Natural killer cell (primary cell): Measurements from ENCODE around the gene MT1E. TPM values are rescaled to one million over a fixed set of nuclear protein-coding genes. Genes with fewer than 3 reads are reported as not detected.

Experiments
- ATAC-seq, 3 donors: fragments of 150-1000 bp in 2 of 3; fragments of 200-7000 bp in 1 of 3; cut with Tn5 transposase; 1 replicate in 1 of 3; 2 replicates in 2 of 3; pipeline ENCODE4 v1.10.0; 2021; ENCODE audit warnings: mild to moderate bottlenecking in 2 of 3, moderate library complexity in 2 of 3
- DNase-seq, 2 donors: peaks; one replicate each; pipeline versions ENCODE4 v3.0.0 to v3.0.0-alpha.2; 2013 to 2021; ENCODE audit warnings: mixed read lengths in 1 of 2
- H3K27ac ChIP-seq: one replicate; pipeline ENCODE4 v1.5.1; 2013; ENCODE audit warnings: mild to moderate bottlenecking, low read length
- H3K27me3 ChIP-seq: one replicate; pipeline ENCODE4 v1.6.1; 2013; ENCODE audit warnings: low read length; ENCODE audit not compliant: control insufficient read depth, insufficient read depth
- H3K36me3 ChIP-seq: one replicate; pipeline ENCODE4 v1.6.1; 2013; ENCODE audit warnings: low read length; ENCODE audit not compliant: control insufficient read depth, insufficient read depth
- H3K4me1 ChIP-seq: one replicate; pipeline ENCODE4 v1.6.1; 2013; ENCODE audit warnings: low read length; ENCODE audit not compliant: control insufficient read depth, insufficient read depth
- H3K4me3 ChIP-seq: one replicate; pipeline ENCODE4 v1.5.1; 2013; ENCODE audit warnings: low read length
- H3K9me3 ChIP-seq: one replicate; pipeline ENCODE4 v1.6.1; 2013; ENCODE audit warnings: low read length; ENCODE audit not compliant: control insufficient read depth, insufficient read depth
- H3K27ac Mint-ChIP-seq, 2 donors: one replicate each; pipeline ENCODE4 v1.8.0; 2022; ENCODE audit warnings: mild to moderate bottlenecking in 2 of 2, mixed read lengths in 2 of 2, moderate library complexity in 1 of 2
- H3K27me3 Mint-ChIP-seq, 2 donors: one replicate each; pipeline ENCODE4 v1.8.0; 2022; ENCODE audit warnings: low read depth in 2 of 2, mixed read lengths in 2 of 2
- H3K36me3 Mint-ChIP-seq: one replicate; pipeline ENCODE4 v1.8.0; 2022; ENCODE audit warnings: mixed read lengths
- H3K4me1 Mint-ChIP-seq, 2 donors: one replicate each; pipeline ENCODE4 v1.8.0; 2022; ENCODE audit warnings: mixed read lengths in 2 of 2
- H3K4me3 Mint-ChIP-seq: one replicate; pipeline ENCODE4 v1.8.0; 2022; ENCODE audit warnings: mild to moderate bottlenecking, moderate library complexity, mixed read lengths
- H3K9me3 Mint-ChIP-seq, 2 donors: one replicate each; pipeline ENCODE4 v1.8.0; 2022; ENCODE audit warnings: mixed read lengths in 2 of 2
- WGBS: methylation state at CpG from one replicate; pipeline ENCODE4 v1.1.7; 2013; ENCODE audit warnings: missing lambda C conversion rate; ENCODE audit not compliant: insufficient coverage; 5-methylcytosine and 5-hydroxymethylcytosine counted together
- intact Hi-C: fragments of 100-400 bp; cut with micrococcal nuclease; formaldehyde crosslinking; loops from one replicate; pipeline ENCODE4 v1.14.2; 2022
- total RNA-seq, 4 donors: library from RNA; stranded (reverse); fragments of 120-200 nt in 1 of 4; gene quantifications; one replicate each; pipeline versions ENCODE4 v1.2.3 to v1.2.4, GENCODE V29; 2013 to 2022
- TF ChIP-seq, protein P1 (sequence below): fragments of 200-600 bp; IDR thresholded peaks from one replicate; pipeline ENCODE4 v1.8.0; 2022; ENCODE audit warnings: antibody characterized with exemption

The MT1E gene
- total RNA-seq, 3 donors from 2014 or later (not counting 1 experiment from before 2014, with no cell fraction given): 0.40 to 3.2 TPM; not detected in 1

DNA sequence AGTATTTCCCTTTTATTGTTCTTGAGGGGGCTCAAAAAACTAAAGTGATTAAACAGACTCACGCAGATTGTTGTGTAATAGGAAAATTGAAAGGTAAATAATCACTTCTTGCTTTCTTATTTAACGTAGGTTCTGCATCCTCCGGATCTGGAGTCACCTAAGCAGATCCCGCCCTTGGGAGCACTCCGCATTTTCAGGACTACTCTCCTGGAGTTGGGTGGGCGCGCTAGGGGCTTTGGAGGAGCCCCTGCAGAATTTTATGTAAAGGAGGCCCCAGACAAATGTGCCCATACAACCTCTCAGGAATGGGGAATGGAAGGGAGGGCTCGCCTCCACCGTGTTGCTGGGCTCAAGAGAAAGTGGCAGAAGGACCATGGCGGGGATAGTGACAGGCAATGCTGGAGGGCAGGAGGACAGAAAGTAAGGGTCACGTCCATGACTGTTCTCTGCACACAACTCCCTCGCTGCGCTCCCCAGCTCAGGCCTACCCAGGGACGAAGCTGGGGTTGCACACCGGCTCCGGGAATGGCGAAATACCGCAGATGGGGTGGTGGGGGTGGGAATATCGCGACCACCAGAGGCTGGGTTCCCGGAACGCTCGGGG is 8.9 kb upstream of the MT1E start:
- 52% methylated on average over 23 of the region's 23 CpGs for whole genome bisulfite sequencing

DNA sequence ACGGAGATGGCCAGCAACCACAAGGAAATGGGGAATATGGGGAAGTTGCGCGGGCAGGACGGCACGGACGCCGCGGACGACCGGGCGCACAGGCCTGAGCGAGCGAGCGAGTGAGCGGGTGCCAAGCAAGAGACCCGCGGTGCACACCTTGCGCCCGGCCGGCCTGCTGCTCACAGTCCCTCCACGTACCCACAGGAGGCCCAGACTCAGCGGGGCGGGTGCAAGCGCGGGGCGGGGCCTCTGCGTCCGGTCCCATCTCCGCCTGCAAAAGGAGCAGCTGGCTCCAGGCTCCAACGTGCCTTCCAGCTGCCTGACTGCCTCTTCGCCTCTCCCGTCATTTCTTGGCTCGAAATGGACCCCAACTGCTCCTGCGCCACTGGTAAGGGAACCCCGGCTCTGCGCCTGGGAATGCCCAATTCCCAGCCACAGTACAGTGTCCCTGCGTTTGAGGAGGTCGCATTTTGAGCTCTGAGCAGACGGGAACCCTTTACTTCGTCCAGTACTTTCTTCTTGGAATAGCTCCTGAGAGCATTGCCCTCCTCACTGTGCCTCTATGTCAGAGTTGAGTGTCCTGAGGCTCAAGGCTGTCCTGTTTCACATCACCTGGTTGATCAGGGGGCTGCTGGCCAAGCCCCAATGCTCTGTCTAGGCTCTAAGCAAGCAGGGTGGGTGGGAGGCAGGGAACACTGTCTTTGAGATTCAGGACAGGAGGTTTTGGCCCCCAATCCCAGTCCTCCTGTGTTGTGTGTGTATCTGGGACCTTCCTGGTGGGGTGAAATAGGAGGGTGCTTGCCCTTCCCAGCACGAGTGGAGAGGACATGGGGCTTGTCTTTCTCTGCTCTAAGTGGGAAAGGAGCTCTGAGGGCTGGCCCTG is 8.1 kb upstream of the MT1E start:
- H3K27ac Mint-ChIP-seq: no peak overlapping the region
- ATAC-seq: peak; percentile 53 to 90 (median 55)
- peaks cover 10% of the 10 kb centered on the region for H3K27me3 ChIP-seq
- H3K9me3 ChIP-seq: no peaks in the 10 kb centered on the region
- H3K27me3 Mint-ChIP-seq: peaks cover 19 to 37% of the 10 kb centered on the region in 2 donors
- WGBS: 8% methylated on average over 41 of the region's 41 CpGs
- peaks cover 0 to 10% of the 10 kb centered on the region in 2 donors for H3K4me1 Mint-ChIP-seq
- H3K4me1 ChIP-seq: peaks cover 11% of the 10 kb centered on the region
- H3K27ac ChIP-seq: no peak overlapping the region
- H3K4me3 Mint-ChIP-seq: peak overlapping the region; percentile 31
- no peaks in the 10 kb centered on the region for H3K9me3 Mint-ChIP-seq
- TF ChIP-seq, protein P1, sequence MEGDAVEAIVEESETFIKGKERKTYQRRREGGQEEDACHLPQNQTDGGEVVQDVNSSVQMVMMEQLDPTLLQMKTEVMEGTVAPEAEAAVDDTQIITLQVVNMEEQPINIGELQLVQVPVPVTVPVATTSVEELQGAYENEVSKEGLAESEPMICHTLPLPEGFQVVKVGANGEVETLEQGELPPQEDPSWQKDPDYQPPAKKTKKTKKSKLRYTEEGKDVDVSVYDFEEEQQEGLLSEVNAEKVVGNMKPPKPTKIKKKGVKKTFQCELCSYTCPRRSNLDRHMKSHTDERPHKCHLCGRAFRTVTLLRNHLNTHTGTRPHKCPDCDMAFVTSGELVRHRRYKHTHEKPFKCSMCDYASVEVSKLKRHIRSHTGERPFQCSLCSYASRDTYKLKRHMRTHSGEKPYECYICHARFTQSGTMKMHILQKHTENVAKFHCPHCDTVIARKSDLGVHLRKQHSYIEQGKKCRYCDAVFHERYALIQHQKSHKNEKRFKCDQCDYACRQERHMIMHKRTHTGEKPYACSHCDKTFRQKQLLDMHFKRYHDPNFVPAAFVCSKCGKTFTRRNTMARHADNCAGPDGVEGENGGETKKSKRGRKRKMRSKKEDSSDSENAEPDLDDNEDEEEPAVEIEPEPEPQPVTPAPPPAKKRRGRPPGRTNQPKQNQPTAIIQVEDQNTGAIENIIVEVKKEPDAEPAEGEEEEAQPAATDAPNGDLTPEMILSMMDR: no peak
- DNase-seq: peak in 1 of 2 donors; percentile 70
- H3K36me3 Mint-ChIP-seq: no peaks in the 10 kb centered on the region
- no peak overlapping the region for H3K4me3 ChIP-seq
- H3K36me3 ChIP-seq: no peaks in the 10 kb centered on the region
- intact Hi-C loops: no loop called here

More for the DNA sequence above, 8.9 kb upstream of the MT1E start:
- Mint-ChIP-seq H3K4me3 (peak overlapping the region; percentile 59), H3K36me3 (no peaks in the 10 kb centered on the region), H3K4me1 (peaks cover 0 to 10% of the 10 kb centered on the region in 2 donors), H3K9me3 (no peaks in the 10 kb centered on the region), H3K27ac (no peak overlapping the region), H3K27me3 (peaks cover 19 to 32% of the 10 kb centered on the region in 2 donors)
- TF ChIP-seq, protein P1: no peak
- no peaks in the 10 kb centered on the region for H3K36me3 ChIP-seq
- peaks cover 10% of the 10 kb centered on the region for H3K27me3 ChIP-seq
- ATAC-seq (no peak), DNase-seq (no peak)
- intact Hi-C loops: no loop called here
- peaks cover 11% of the 10 kb centered on the region for H3K4me1 ChIP-seq
- no peaks in the 10 kb centered on the region for H3K9me3 ChIP-seq
- H3K27ac ChIP-seq: no peak overlapping the region
- no peak overlapping the region for H3K4me3 ChIP-seq

DNA sequence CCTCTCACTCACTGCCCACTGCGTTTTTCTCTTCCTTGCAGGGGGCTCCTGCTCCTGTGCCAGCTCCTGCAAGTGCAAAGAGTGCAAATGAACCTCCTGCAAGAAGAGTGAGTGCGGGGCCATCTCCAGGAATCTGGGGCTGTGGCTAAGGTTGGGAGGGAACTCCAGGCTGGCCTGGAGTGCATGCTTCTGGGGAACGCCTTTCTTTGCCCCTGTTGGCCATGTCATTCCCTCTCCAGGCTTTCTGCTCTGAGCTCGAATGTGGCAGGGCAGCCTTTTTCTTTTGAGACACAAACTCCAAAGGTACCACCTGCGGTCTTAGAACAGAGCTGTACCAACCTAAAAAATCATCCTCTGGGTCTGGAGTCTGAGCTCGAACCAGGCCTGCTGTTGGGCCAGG is 7.4 kb upstream of the MT1E start:
- peaks cover 10% of the 10 kb centered on the region for H3K27me3 ChIP-seq
- Mint-ChIP-seq H3K9me3 (no peaks in the 10 kb centered on the region), H3K27me3 (peaks cover 19 to 40% of the 10 kb centered on the region in 2 donors), H3K36me3 (no peaks in the 10 kb centered on the region), H3K4me3 (no peak overlapping the region), H3K4me1 (peaks cover 0 to 10% of the 10 kb centered on the region in 2 donors), H3K27ac (no peak overlapping the region)
- intact Hi-C loops: no loop called here
- 62% methylated on average over 6 of the region's 6 CpGs for WGBS
- no peak for ATAC-seq
- H3K9me3 ChIP-seq: no peaks in the 10 kb centered on the region
- TF ChIP-seq, protein P1: no peak
- DNase-seq: no peak
- no peak overlapping the region for H3K4me3 ChIP-seq
- peaks cover 11% of the 10 kb centered on the region for H3K4me1 ChIP-seq
- H3K27ac ChIP-seq: no peak overlapping the region
- no peaks in the 10 kb centered on the region for H3K36me3 ChIP-seq
